ENCODE results near the gene C11orf71.

DNA sequence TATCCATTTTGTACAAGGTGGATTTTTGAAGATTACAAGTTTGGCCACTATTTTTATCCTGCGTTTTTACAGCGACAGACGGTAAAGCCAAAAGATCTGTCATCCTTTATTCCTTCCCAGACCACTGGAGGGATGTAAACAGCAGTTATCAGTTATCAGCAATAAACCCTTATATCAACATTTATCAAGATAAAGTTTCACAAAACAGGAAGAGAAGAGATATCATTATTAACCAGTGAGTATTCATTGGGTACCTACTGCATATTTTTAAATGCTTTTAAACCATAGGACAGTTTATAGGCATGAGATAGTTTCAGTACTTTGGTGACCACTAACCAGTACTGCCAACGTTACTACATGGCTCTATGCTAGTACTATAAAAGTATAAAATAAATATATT lies 33.1 kb upstream of the C11orf71 start:
- TF ChIP-seq POLR2AphosphoS5 (IDR thresholded peaks at IDR 0.05; ENCODE audit: low read length) (no peak), ATF3 (IDR thresholded peaks at IDR 0.05; ENCODE audit: borderline replicate concordance, extremely low read depth, low read depth, low read length) (no peak), POLR2A (IDR thresholded peaks at IDR 0.05; ENCODE audit: low read depth, low read length) (no peak), SMC3 (IDR thresholded peaks at IDR 0.05; ENCODE audit: borderline replicate concordance, low read length) (no peak), EZH2 (IDR thresholded peaks at IDR 0.05; ENCODE audit: borderline replicate concordance, control insufficient read depth, low read depth, low read length) (no peak), SMAD1 (IDR thresholded peaks at IDR 0.05; ENCODE audit: low read depth, partially characterized antibody) (no peak)
